Measurements from ENCODE around the gene PLBD2. TPM values are rescaled to one million over a fixed set of nuclear protein-coding genes. Genes with fewer than 3 reads are reported as not detected.

PLBD2 gene
- total RNA-seq, 1 donor from 2014 or later, result 38.1 TPM

DNA sequence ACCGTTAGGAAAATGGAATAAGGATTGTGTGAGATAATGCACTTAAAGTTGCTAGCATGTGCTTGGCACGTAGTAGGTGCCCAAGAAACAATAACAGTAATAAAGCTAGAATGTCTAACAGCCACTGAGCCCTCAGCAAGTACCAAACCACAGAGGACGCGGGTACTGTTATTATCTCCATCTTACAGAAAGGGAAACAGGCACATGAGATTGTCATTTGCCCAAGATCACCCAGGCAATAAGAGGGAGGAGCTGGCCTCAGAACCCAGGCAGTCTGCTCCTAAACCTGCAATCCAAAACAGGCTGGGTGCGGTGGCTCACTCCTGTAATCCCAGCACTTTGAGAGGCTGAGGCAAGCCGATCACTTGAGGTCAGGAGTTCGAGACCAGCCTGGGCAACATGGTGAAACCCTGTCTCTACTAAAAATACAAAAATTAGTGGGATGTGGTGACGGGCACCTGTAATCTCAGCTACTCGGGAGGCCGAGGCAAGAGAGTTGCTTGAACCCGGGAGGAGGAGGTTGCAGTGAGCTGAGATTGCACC, 50.4 kb downstream of the PLBD2 start:
- intact Hi-C loops (cut with DNase I), result no loop called here
- H3K27me3 ChIP-seq, result no peaks in the 10 kb centered on the region
- H3K4me3 ChIP-seq, result no peak overlapping the region
- TF ChIP-seq POLR2A (IDR thresholded peaks at IDR 0.05) (no peak), POLR2AphosphoS5 (IDR thresholded peaks at IDR 0.05; ENCODE audit: insufficient read depth in 1 of 2, low read depth in 1 of 2) (no peak)
- TF ChIP-seq, protein P1, sequence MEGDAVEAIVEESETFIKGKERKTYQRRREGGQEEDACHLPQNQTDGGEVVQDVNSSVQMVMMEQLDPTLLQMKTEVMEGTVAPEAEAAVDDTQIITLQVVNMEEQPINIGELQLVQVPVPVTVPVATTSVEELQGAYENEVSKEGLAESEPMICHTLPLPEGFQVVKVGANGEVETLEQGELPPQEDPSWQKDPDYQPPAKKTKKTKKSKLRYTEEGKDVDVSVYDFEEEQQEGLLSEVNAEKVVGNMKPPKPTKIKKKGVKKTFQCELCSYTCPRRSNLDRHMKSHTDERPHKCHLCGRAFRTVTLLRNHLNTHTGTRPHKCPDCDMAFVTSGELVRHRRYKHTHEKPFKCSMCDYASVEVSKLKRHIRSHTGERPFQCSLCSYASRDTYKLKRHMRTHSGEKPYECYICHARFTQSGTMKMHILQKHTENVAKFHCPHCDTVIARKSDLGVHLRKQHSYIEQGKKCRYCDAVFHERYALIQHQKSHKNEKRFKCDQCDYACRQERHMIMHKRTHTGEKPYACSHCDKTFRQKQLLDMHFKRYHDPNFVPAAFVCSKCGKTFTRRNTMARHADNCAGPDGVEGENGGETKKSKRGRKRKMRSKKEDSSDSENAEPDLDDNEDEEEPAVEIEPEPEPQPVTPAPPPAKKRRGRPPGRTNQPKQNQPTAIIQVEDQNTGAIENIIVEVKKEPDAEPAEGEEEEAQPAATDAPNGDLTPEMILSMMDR (IDR thresholded peaks at IDR 0.05), result no peak
- no peaks in the 10 kb centered on the region for H3K9me3 ChIP-seq
- no peaks in the 10 kb centered on the region for H3K4me1 ChIP-seq
- no peak overlapping the region for H3K27ac ChIP-seq
- no peak for DNase-seq (ENCODE audit: extremely low spot score in 2 of 2)
- no peaks in the 10 kb centered on the region for H3K36me3 ChIP-seq

- H3K9me3 ChIP-seq, result no peaks in the 10 kb centered on the region
- H3K4me1 ChIP-seq, result no peaks in the 10 kb centered on the region
- no peaks in the 10 kb centered on the region for H3K36me3 ChIP-seq
- no peak overlapping the region for H3K4me3 ChIP-seq
- H3K27ac ChIP-seq, result no peak overlapping the region
- H3K27me3 ChIP-seq, result no peaks in the 10 kb centered on the region
- TF ChIP-seq, protein P1 (IDR thresholded peaks at IDR 0.05), result no peak
- TF ChIP-seq POLR2AphosphoS5 (IDR thresholded peaks at IDR 0.05; ENCODE audit: insufficient read depth in 1 of 2, low read depth in 1 of 2), result no peak
- no peak for TF ChIP-seq POLR2A (IDR thresholded peaks at IDR 0.05)
- intact Hi-C loops (cut with DNase I), result no loop called here
- DNase-seq (ENCODE audit: extremely low spot score in 2 of 2), result no peak
These were observed 51.2 kb downstream of the PLBD2 start for GRCh38 chr12:113409462-113410124.

- no peak overlapping the region for H3K4me3 ChIP-seq
- intact Hi-C loops (cut with DNase I), result no loop called here
- no peaks in the 10 kb centered on the region for H3K36me3 ChIP-seq
- H3K27ac ChIP-seq, result no peak overlapping the region
- TF ChIP-seq POLR2AphosphoS5 (IDR thresholded peaks at IDR 0.05; ENCODE audit: insufficient read depth in 1 of 2, low read depth in 1 of 2), result no peak
- DNase-seq (ENCODE audit: extremely low spot score in 2 of 2), result no peak
- no peaks in the 10 kb centered on the region for H3K4me1 ChIP-seq
- no peaks in the 10 kb centered on the region for H3K9me3 ChIP-seq
- no peaks in the 10 kb centered on the region for H3K27me3 ChIP-seq
These were observed 55.1 kb downstream of the PLBD2 start for GRCh38 chr12:113413488-113413939.

- intact Hi-C loops (cut with DNase I), result no loop called here
- Histone ChIP-seq H3K4me1 (no peaks in the 10 kb centered on the region), H3K27me3 (no peaks in the 10 kb centered on the region), H3K27ac (no peak overlapping the region), H3K36me3 (no peaks in the 10 kb centered on the region), H3K9me3 (no peaks in the 10 kb centered on the region), H3K4me3 (no peak overlapping the region)
- no peak for TF ChIP-seq POLR2A (IDR thresholded peaks at IDR 0.05)
- no peak for TF ChIP-seq POLR2AphosphoS5 (IDR thresholded peaks at IDR 0.05; ENCODE audit: insufficient read depth in 1 of 2, low read depth in 1 of 2)
- TF ChIP-seq, protein P1 (IDR thresholded peaks at IDR 0.05), result no peak
- DNase-seq (ENCODE audit: extremely low spot score in 2 of 2), result no peak
These were observed 56.2 kb downstream of the PLBD2 start for GRCh38 chr12:113414519-113415038.

DNA sequence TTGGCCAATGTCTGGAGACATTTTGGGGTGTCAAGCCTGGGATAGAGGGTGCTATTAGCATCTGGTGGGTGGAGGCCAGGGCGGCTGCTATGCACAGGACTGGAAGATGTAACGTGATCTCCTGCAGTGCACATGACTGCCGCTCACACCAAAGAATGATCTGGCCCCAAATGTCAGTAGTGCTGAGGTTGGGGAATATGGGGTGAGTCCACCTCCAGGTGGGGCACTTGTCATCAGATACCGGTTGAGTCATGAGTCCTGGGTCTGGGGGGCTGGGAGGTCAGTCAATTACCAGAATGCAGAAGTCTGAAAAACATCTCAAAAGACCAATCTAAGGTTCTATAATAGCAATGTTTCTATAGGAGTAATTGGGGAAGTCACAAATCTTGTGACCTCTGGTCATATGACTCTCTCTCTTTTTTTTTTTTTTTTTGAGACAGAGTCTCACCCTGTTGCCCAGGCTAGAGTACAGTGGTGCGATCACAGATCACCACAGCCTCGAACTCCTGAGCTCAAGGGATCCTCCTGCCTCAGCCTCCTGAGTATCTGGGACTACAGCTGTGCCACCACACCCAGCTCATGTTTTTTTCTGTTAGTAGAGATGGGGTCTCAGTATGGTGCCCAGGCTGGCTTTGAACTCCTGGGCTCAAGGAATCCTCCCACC, 57.8 kb downstream of the PLBD2 start:
- intact Hi-C loops (cut with DNase I), result no loop called here
- DNase-seq (ENCODE audit: extremely low spot score in 2 of 2), result no peak
- no peak overlapping the region for H3K27ac ChIP-seq
- TF ChIP-seq POLR2AphosphoS5 (IDR thresholded peaks at IDR 0.05; ENCODE audit: insufficient read depth in 1 of 2, low read depth in 1 of 2) (no peak), POLR2A (IDR thresholded peaks at IDR 0.05) (no peak)
- TF ChIP-seq, protein P1 (IDR thresholded peaks at IDR 0.05), result no peak
- H3K27me3 ChIP-seq, result no peaks in the 10 kb centered on the region
- H3K4me3 ChIP-seq, result no peak overlapping the region
- H3K36me3 ChIP-seq, result no peaks in the 10 kb centered on the region
- H3K4me1 ChIP-seq, result no peaks in the 10 kb centered on the region
- no peaks in the 10 kb centered on the region for H3K9me3 ChIP-seq

All from vagina (tissue), 2 donors.